ENCODE results near the gene SLC35F3. TPM values are rescaled to one million over a fixed set of nuclear protein-coding genes. Genes with fewer than 3 reads are reported as not detected.

Gene SLC35F3
- total and polyA plus RNA-seq, 2 experiments from 2014 or later = 0.80 to 1.3 TPM

DNA sequence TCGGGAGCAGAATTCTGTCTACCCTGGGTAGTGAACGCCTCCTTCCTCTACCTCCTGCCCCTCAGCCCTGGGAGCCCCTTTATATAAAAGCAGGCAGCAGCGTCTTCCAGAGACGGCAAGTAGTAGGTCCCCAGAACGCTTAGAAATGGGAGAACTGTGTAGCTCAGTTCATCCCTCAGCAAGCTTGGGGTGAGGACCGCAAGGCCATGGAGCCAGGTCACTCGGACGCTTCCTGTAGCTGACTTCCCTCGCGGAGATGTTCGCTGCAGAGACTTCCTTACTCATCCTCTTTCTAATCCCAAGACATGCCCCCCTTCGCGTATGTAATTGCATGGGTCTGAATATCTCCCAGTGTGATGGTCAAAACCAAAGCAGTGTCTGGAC, 327.4 kb downstream of the SLC35F3 start:
- DNase-seq (ENCODE audit: low spot score) = no peak
- Histone ChIP-seq H4K20me1 (ENCODE audit: insufficient read depth, poor library complexity, severe bottlenecking) (no peaks in the 10 kb centered on the region), H3K79me2 (no peaks in the 10 kb centered on the region), H3K27me3 (peaks cover 3% of the 10 kb centered on the region), H3K4me2 (no peak overlapping the region), H3K4me1 (ENCODE audit: insufficient read depth) (no peaks in the 10 kb centered on the region), H3K27ac (no peak overlapping the region), H3K4me3 (no peak overlapping the region), H3K36me3 (replicated peaks; ENCODE audit: insufficient read depth, low read depth) (no peaks in the 10 kb centered on the region), H3K9me3 (ENCODE audit: low read depth) (no peaks in the 10 kb centered on the region), H3K9me2 (replicated peaks; ENCODE audit: insufficient read depth) (no peaks in the 10 kb centered on the region), H2AFZ (no peak overlapping the region)
- TF ChIP-seq, protein P1, sequence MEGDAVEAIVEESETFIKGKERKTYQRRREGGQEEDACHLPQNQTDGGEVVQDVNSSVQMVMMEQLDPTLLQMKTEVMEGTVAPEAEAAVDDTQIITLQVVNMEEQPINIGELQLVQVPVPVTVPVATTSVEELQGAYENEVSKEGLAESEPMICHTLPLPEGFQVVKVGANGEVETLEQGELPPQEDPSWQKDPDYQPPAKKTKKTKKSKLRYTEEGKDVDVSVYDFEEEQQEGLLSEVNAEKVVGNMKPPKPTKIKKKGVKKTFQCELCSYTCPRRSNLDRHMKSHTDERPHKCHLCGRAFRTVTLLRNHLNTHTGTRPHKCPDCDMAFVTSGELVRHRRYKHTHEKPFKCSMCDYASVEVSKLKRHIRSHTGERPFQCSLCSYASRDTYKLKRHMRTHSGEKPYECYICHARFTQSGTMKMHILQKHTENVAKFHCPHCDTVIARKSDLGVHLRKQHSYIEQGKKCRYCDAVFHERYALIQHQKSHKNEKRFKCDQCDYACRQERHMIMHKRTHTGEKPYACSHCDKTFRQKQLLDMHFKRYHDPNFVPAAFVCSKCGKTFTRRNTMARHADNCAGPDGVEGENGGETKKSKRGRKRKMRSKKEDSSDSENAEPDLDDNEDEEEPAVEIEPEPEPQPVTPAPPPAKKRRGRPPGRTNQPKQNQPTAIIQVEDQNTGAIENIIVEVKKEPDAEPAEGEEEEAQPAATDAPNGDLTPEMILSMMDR (IDR thresholded peaks at IDR 0.05; ENCODE audit: poor library complexity) = no peak
- no peak for TF ChIP-seq EZH2phosphoT487 (IDR thresholded peaks at IDR 0.05; ENCODE audit: low read depth, severe bottlenecking, unreplicated experiment)
- TF ChIP-seq EZH2 (IDR thresholded peaks at IDR 0.05; ENCODE audit: borderline replicate concordance) = no peak
- 96% methylated on average over 13 of the region's 13 CpGs for WGBS (ENCODE audit: low lambda C conversion rate, missing lambda C conversion rate)

DNA sequence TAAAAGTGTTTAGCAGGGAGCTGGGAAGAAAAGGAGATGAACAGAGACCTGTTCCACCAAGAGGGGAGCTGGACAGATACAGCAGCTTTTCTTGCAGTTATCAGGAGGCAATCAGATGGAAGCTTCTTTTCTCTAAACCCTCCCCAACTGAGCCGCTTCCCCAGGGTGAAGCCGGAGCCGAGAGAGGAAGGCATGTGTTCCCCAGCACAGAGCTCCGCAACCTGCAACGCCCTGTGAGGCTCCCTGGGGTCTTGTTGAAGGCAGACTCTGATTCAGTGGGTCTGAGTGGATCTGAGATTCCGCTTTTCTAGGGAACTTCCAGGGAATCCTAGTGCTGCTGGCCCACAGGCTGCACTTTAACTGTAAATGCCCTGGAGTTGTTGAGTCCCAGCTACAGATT, 329.7 kb downstream of the SLC35F3 start:
- 57% methylated on average over 6 of the region's 6 CpGs for WGBS (ENCODE audit: low lambda C conversion rate, missing lambda C conversion rate)
- no peak overlapping the region for H3K27ac ChIP-seq
- no peaks in the 10 kb centered on the region for H3K9me3 ChIP-seq (ENCODE audit: low read depth)
- no peak for DNase-seq (ENCODE audit: low spot score)
- H2AFZ ChIP-seq = no peak overlapping the region
- H3K4me1 ChIP-seq (ENCODE audit: insufficient read depth) = no peaks in the 10 kb centered on the region
- H3K4me2 ChIP-seq = no peak overlapping the region
- TF ChIP-seq EZH2phosphoT487 (IDR thresholded peaks at IDR 0.05; ENCODE audit: low read depth, severe bottlenecking, unreplicated experiment) = no peak
- no peak for TF ChIP-seq EZH2 (IDR thresholded peaks at IDR 0.05; ENCODE audit: borderline replicate concordance)
- TF ChIP-seq, protein P1 (IDR thresholded peaks at IDR 0.05; ENCODE audit: poor library complexity) = no peak
- no peaks in the 10 kb centered on the region for H4K20me1 ChIP-seq (ENCODE audit: insufficient read depth, poor library complexity, severe bottlenecking)
- H3K27me3 ChIP-seq = no peaks in the 10 kb centered on the region
- H3K9me2 ChIP-seq (replicated peaks; ENCODE audit: insufficient read depth) = no peaks in the 10 kb centered on the region
- no peaks in the 10 kb centered on the region for H3K36me3 ChIP-seq (replicated peaks; ENCODE audit: insufficient read depth, low read depth)
- no peak overlapping the region for H3K4me3 ChIP-seq
- no peaks in the 10 kb centered on the region for H3K79me2 ChIP-seq

DNA sequence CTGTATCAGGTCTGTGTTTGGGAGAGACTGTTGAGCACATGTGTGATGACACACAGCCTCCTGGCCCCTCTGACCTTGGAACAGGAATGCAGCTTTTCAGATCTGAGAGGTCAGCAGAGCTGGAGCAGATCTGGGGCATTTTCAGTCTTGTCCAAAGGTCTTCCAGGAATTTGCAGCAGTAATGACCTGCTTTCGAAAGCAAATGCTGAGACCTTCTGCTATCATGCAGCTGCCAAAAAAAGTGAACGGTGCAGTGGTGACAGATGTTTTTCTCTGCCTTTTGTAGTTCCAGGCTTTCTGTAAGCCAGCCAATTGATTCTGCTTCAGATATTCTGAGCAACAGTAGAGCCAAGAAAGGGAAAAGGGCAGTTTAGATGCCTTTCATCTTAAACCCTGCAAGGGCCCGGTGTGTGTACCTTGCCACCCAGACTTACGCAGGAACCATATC, 331.0 kb downstream of the SLC35F3 start:
- H3K9me3 ChIP-seq (ENCODE audit: low read depth) = no peaks in the 10 kb centered on the region
- no peak overlapping the region for H2AFZ ChIP-seq
- no peaks in the 10 kb centered on the region for H3K36me3 ChIP-seq (replicated peaks; ENCODE audit: insufficient read depth, low read depth)
- no peaks in the 10 kb centered on the region for H3K27me3 ChIP-seq
- H3K4me3 ChIP-seq = no peak overlapping the region
- no peaks in the 10 kb centered on the region for H4K20me1 ChIP-seq (ENCODE audit: insufficient read depth, poor library complexity, severe bottlenecking)
- H3K27ac ChIP-seq = no peak overlapping the region
- no peaks in the 10 kb centered on the region for H3K79me2 ChIP-seq
- 56% methylated on average over 4 of the region's 4 CpGs for WGBS (ENCODE audit: low lambda C conversion rate, missing lambda C conversion rate)
- no peaks in the 10 kb centered on the region for H3K9me2 ChIP-seq (replicated peaks; ENCODE audit: insufficient read depth)
- TF ChIP-seq EZH2 (IDR thresholded peaks at IDR 0.05; ENCODE audit: borderline replicate concordance) (no peak), EZH2phosphoT487 (IDR thresholded peaks at IDR 0.05; ENCODE audit: low read depth, severe bottlenecking, unreplicated experiment) (no peak)
- TF ChIP-seq, protein P1 (IDR thresholded peaks at IDR 0.05; ENCODE audit: poor library complexity) = no peak
- H3K4me2 ChIP-seq = peak overlapping the region; percentile 19
- H3K4me1 ChIP-seq (ENCODE audit: insufficient read depth) = no peaks in the 10 kb centered on the region
- no peak for DNase-seq (ENCODE audit: low spot score)

DNA sequence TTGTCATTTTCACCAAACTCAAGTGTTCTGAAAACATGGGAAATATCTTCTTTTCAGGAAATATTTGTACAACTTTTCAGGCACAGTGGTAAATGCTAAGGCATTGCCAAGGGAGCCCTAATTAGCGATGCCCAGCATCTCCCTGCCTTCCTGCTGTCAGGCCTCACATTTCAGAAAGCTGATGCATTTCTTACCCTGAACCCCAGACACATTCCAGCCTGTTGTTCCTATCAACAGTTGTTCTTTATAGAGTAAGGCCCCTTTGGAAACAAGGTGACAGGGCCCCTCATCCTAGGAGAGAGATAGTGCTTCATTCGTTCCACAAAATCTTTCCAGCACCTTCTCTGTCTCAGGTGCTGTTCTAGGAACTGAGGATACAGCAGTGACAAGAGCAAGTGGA, 332.9 kb downstream of the SLC35F3 start:
- Histone ChIP-seq H2AFZ (no peak overlapping the region), H3K27me3 (no peaks in the 10 kb centered on the region), H4K20me1 (ENCODE audit: insufficient read depth, poor library complexity, severe bottlenecking) (no peaks in the 10 kb centered on the region), H3K36me3 (replicated peaks; ENCODE audit: insufficient read depth, low read depth) (no peaks in the 10 kb centered on the region), H3K27ac (no peak overlapping the region), H3K4me1 (ENCODE audit: insufficient read depth) (no peaks in the 10 kb centered on the region), H3K9me2 (replicated peaks; ENCODE audit: insufficient read depth) (no peaks in the 10 kb centered on the region), H3K4me2 (no peak overlapping the region), H3K4me3 (no peak overlapping the region), H3K79me2 (no peaks in the 10 kb centered on the region), H3K9me3 (ENCODE audit: low read depth) (no peaks in the 10 kb centered on the region)
- TF ChIP-seq, protein P1 (IDR thresholded peaks at IDR 0.05; ENCODE audit: poor library complexity) = no peak
- TF ChIP-seq EZH2 (IDR thresholded peaks at IDR 0.05; ENCODE audit: borderline replicate concordance) = no peak
- TF ChIP-seq EZH2phosphoT487 (IDR thresholded peaks at IDR 0.05; ENCODE audit: low read depth, severe bottlenecking, unreplicated experiment) = no peak
- DNase-seq (ENCODE audit: low spot score) = no peak
- 95% methylated on average over 2 of the region's 2 CpGs for WGBS (ENCODE audit: low lambda C conversion rate, missing lambda C conversion rate)
